HG02798 (cell line): Measurements from ENCODE around the gene COPS3.

Source experiments
- ATAC-seq: cut with Tn5 transposase; IDR thresholded peaks from one replicate; pipeline ENCODE4 v1.9.1; 2021; ENCODE audit warnings: mild to moderate bottlenecking; ENCODE audit not compliant: unreplicated experiment, poor library complexity

The COPS3 gene

GRCh38 chr17:17280613-17281549 lies at the start of gene COPS3:
TSS of gene COPS3 (minus strand) at chr17:17281246. CDS start at chr17:17281186, 60 bp downstream.
- peak; percentile 91 for ATAC-seq

- ATAC-seq: no peak
Observed at GRCh38 chr17:17328251-17328650, 47.2 kb upstream of the COPS3 start.

DNA sequence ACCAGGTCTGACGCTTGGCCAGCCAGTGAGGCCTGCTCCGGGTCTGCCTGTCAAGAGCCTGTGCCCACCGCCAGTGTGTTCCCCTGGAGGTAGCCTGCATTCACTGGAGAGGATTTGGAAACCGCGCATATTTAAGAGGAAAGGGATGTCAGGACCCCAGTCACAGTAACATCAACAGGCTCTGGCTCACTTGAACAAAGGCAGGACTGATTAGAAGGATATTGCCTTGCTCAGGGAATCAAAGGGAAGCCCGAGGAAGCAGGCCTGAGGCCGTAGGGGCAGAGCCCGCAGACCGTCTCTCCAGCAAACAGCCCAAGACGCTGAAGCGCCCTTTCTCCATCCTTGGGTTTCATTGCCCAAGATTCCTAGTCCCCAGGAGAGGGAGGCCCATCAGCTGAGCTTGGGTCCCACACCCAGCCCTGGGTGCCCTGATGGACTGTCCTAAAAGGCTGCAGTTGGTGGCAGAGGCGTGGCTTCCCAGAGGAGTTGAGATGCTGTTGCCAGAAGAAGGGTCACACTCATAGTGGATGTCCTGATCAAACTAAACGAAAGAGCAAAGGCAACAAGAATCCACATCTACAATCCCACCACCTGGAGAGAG lies 45.3 kb upstream of the COPS3 start:
- no peak for ATAC-seq

- no peak for ATAC-seq
Observed at GRCh38 chr17:17325816-17326215, 44.8 kb upstream of the COPS3 start.

DNA sequence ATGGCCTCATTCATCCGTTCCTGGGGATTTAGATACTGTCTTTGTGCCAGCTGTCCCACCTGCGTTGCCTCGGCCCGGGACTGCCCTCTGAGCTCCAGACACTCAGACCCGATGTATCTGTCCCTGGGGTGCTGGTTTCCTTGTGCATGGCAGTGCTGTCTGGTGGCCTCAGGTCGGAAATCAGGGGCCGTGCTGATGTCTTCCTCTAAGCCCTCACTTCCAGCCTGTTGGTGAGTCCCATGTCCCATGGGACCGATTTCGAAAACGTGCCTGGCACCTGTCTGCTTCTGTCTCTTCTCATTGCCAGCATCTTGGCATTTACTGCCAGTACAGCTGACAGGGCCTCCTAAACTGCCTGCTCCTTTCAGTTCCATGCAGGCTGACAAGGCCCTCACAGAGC lies 44.2 kb upstream of the COPS3 start:
- no peak for ATAC-seq

DNA sequence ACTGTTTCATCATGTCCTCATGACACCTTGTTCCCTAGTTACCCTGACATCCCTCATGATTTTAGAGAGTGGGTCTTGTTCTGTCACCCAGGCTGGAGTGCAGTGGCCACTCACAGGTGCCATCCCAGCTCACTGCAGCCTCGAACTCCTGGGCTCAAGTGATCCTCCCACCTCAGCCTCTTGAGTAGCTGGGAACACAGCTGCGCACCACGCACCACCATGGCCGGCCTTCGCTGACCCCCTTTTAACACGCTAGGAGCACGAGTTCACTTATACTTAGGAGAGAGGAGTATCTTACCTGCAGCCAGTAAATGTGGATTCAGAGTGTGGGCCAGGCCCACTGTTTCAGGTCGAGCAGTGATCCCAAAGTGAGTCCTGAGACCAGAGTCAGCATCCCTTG lies 43.6 kb upstream of the COPS3 start:
- ATAC-seq: no peak

DNA sequence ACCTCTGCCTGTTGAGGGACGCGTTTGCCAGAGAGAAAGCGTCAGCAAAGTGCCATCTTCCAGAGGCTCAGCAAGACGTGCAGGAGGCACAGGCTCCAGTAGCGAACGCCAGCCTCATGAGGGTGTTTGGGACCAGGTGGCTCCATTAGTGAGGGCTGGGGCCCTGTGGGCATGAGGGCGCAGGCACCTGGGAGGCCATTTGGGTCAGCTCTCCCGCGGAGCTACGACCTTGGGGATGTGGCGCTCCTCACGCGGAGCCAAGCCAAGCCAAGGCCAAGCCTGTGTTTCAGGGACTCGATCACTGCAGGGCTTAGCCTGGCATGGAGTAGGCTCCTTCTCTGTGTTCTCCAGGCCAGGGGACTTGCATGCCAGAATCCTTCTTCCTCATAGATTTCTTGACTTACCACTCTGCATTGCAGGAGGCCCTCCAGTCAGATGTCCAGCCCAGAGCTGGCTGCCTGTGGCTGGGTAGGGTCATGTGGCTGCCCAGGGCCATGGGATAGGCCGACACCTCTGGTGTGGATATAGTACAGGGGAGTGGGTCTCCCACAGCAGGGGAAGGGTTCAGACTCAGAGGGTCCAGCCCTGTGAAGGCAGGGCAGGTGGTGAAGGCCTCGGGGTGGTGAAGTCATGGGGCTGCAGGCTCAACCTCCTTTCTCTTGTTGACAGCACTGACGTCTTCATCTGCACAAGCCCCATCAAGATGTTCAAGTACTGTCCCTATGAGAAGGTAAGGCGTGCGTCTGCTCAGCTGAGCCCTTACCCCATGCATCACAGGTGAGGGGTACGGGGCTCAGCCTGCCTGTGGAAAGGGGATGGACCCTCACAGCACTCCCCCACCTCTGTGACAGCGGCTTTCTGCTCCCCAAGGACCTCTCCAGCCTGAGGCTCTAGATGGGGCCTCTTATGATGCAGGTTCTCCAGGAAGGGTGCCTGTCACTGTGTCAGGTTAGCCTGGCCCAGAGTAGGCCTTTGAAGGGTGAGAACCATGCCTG lies 41.8 kb upstream of the COPS3 start:
- no peak for ATAC-seq

GRCh38 chr17:17321356-17322025 lies 40.4 kb upstream of the COPS3 start:
- no peak for ATAC-seq

- no peak for ATAC-seq
Observed at GRCh38 chr17:17320911-17321220, 39.8 kb upstream of the COPS3 start.

- ATAC-seq: no peak
Observed at GRCh38 chr17:17320188-17320910, 39.3 kb upstream of the COPS3 start.

DNA sequence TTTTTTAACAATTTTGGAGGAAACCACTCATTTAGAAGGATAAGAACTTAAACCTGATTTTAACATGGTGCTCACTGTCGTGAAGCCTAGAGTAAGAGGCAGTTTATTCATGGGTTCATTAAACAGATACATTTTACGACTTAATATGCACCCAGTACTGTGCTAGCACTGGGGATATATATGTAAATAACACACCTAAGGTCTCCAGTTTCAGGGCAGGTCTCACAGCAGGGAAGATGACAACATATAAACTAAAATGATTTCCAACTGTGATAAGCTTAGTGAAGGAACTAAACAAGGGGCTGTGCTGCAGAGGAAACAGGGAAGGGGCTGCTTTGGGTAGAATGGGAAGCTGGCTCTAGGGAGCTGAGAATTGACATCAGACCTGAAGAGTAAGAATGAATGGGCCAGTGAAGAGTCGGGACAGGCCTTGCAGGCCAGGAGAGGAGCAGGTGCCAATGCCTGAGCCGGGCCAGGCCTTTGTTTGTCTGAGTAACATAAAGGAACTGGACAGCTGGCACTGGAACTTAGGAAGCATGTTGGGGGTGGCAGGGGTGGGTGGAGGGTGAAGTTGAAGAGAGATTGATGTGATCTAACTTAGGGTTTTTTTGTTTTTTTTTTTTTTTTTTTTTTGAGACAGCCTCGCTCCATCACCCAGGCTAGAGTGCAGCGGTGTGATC lies 34.2 kb upstream of the COPS3 start:
- ATAC-seq: no peak

GRCh38 chr17:17314501-17315071 lies 33.5 kb upstream of the COPS3 start:
- no peak for ATAC-seq

- ATAC-seq: peak; percentile 49
Observed at GRCh38 chr17:17313350-17313991, 32.4 kb upstream of the COPS3 start.

DNA sequence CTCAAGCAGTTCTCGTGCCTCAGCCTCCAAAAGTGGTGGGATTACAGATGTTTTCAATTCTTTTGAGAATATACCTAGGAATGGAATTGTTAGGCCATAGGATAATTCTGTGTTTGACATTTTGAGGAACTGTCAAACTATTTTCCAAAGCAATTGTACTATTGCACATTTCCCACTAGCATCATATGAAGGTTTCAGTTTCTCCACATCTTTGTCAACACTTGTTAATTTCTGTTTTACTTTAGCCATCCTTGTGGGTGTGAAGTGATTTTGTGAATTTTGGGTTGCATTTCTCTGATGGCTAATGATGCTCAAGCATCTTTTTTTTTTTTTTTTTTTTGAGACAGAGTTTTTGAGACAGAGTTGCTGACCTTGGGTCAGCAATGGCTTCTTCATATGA lies 28.3 kb upstream of the COPS3 start:
- no peak for ATAC-seq

DNA sequence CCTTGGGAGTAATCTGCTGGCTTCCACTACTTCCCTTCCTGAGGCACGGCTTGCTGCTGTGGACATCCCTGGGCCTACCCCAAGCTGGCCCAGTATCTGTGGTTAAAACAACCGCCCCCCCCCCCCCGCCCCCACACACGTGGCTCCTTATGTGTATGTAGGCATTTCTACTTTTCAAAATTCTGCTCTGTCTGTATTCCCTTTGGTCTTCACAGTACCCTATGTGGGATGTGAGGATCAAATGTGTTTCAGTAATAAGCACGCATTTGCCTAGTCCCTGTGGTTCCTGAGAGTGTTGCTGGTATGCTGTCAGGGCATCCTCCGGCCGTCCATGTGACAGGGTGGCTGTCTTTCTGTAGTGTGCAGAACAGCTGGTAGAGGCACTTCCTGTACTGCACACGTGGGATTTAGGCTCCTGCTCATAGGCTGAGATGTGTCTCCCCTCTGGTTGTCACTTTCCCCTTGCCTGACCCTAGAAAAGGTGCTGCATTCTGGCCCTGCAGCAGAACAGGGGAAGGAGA lies 24.3 kb upstream of the COPS3 start:
- ATAC-seq: peak; percentile 76

GRCh38 chr17:17304521-17304985 lies 23.5 kb upstream of the COPS3 start:
- ATAC-seq: no peak

GRCh38 chr17:17303847-17304490 lies 22.9 kb upstream of the COPS3 start:
- no peak for ATAC-seq
